Muscle of back (tissue), 11 donors: Measurements from ENCODE around the gene HES5. TPM values are rescaled to one million over a fixed set of nuclear protein-coding genes. Genes with fewer than 3 reads are reported as not detected.

Source experiments
- DNase-seq, 3 donors: peaks; one replicate each; pipeline versions ENCODE4 v3.0.0 to v3.0.0-alpha.2; 2013
- polyA plus RNA-seq, 10 donors: library from polyadenylated mRNA; unstranded; fragments of 120-200 nt; gene quantifications; one replicate each; pipeline ENCODE4 v1.2.1, GENCODE V29; 2013; ENCODE audit not compliant: insufficient read length in 10 of 10

HES5 gene
- polyA plus RNA-seq, 10 donors, result 0.18 to 1.0 (median 0.55) TPM

DNA sequence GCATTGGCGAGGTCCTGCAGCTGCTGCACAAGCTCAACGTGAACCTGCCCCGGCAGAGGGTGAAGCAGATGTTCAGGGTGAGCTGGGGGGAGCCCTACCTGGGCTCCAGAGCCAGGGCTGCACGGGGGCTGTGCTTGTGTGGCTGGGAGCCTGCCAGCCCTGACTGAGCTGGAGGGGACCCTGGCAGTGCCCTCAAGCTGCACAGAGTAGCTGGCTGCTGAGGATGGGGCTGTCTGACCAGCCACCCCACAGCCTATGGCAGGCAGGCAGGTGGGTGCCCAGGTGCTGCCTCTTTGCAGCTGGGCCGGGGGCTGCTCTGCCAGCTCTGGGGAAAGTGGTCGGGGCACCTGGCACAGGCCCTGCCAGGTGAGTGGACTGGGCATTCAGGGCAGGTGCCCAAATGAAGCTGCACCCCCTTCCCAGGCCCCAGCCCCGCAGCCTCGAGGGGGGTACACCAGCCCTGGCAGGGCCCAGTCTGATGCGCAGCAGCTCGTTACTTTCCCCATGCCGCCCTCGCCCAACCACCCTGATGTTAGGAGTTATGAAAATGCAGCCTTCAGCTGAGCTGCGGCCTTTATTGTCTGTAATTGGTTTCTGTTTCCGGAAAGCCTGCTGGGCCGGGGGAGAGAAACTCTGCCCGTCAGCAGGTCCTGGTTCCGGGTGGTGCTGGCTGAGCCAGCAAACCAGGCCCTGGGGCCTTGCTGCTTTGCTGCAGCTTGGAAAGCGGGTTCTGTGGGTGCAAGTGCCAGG lies 49.7 kb downstream of the HES5 start:
- DNase-seq, result no peak

DNA sequence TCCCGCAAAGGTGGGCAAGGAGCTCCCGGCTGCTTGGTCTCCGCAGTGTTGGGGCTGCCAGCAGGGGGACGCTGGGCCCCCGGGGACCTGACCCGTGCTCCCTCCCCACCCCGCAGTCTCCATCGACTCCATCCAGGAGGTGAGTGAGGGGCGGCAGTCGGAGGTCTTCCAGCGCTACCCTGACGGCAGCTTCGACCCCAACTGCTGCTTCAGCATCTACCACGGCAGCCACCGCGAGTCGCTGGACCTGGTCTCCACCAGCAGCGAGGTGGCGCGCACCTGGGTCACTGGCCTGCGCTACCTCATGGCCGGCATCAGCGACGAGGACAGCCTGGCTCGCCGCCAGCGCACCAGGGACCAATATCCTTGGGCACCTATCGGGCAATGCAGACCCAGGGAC lies 50.4 kb downstream of the HES5 start:
- DNase-seq, result no peak

DNA sequence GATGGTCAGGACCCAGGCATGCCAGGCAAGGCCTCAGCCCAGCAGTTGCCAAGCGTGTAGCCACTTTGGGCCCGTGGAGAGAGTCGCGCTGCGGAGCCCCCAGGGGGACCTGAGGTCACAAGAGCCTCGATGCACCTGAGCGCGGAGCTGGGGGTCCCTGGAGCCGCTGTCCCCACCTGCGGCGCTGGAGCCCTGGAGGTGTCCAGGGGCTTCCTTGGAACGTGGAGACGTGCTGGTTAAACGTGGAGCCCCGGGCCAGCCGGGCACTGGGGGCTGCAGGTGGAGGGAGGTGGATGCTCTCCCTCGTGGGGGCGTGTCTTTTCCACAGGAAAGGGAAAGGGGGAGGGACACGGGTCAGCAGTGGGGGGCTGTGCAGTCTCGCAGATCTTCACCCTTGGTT lies 50.9 kb downstream of the HES5 start:
- no peak for DNase-seq

Other genes with a start within 250 kb of the HES5 start
- 1 to 10 TPM; 4.2 to 9.1 (median 6.2) TPM for gene MORN1, start 138.7 kb downstream of the HES5 start, polyA plus RNA-seq
- gene RER1, start 138.4 kb downstream of the HES5 start, polyA plus RNA-seq, result 10 to 100 TPM; 69.9 to 87.9 (median 80.9) TPM
- gene PEX10, start 117.7 kb downstream of the HES5 start, polyA plus RNA-seq, result 10 to 100 TPM; 14.4 to 19.9 (median 17.5) TPM
- 1 to 10 TPM in 4 of 10 donors, under 1 TPM in 6; 0.39 to 3.3 (median 0.71) TPM for gene PLCH2, start 54.0 kb downstream of the HES5 start, polyA plus RNA-seq
- 10 to 100 TPM; 18.3 to 22.5 (median 21.1) TPM for gene PANK4, start 3.7 kb downstream of the HES5 start, polyA plus RNA-seq
- gene TNFRSF14, start 26.1 kb upstream of the HES5 start, polyA plus RNA-seq, result 10 to 100 TPM; 11.5 to 22.6 (median 13.8) TPM
- gene PRXL2B, start 56.5 kb upstream of the HES5 start, polyA plus RNA-seq, result 10 to 100 TPM; 16.6 to 26.6 (median 20.9) TPM
- gene MMEL1, start 102.8 kb upstream of the HES5 start, polyA plus RNA-seq, result under 1 TPM; 0.13 to 0.81 (median 0.49) TPM